ENCODE results near the gene LPCAT3.

DNA sequence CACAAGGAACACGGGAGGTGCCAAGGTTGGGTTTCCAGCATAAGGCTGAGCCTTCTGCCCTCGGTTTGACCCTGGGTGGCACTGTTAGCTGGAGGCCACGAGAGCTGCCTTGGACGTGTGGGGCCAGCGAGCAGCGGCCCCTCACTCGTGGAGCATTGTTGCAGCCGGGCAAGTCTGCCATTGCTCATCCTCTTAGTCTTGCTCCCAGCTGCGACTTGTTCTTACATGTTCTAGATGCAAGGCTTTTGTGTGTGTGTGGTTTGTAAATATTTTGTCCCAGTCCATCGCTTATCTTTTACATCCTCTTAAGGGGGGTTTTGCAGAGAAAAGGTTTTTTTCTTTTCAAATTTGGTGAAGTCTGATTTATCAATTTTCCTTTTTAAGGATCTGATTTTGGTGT lies 21.1 kb upstream of the LPCAT3 start:
- TF ChIP-seq, protein P1, sequence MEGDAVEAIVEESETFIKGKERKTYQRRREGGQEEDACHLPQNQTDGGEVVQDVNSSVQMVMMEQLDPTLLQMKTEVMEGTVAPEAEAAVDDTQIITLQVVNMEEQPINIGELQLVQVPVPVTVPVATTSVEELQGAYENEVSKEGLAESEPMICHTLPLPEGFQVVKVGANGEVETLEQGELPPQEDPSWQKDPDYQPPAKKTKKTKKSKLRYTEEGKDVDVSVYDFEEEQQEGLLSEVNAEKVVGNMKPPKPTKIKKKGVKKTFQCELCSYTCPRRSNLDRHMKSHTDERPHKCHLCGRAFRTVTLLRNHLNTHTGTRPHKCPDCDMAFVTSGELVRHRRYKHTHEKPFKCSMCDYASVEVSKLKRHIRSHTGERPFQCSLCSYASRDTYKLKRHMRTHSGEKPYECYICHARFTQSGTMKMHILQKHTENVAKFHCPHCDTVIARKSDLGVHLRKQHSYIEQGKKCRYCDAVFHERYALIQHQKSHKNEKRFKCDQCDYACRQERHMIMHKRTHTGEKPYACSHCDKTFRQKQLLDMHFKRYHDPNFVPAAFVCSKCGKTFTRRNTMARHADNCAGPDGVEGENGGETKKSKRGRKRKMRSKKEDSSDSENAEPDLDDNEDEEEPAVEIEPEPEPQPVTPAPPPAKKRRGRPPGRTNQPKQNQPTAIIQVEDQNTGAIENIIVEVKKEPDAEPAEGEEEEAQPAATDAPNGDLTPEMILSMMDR (IDR thresholded peaks at IDR 0.05): no peak
- no peak for TF ChIP-seq POLR2A (IDR thresholded peaks at IDR 0.05)
